Measurements from ENCODE around the gene PKD2L1.

Gene PKD2L1

GRCh38 chr10:100333661-100334440, 3.8 kb upstream of the PKD2L1 start:
- Mint-ChIP-seq H3K4me3 (no peak overlapping the region), H3K27ac (no peak overlapping the region), H3K9me3 (no peaks in the 10 kb centered on the region), H3K27me3 (peaks cover 30% of the 10 kb centered on the region), H3K36me3 (ENCODE audit: low read depth) (no peaks in the 10 kb centered on the region), H3K4me1 (ENCODE audit: low read depth) (peaks cover 14% of the 10 kb centered on the region)
- intact Hi-C loops (cut with micrococcal nuclease): no loop called here

- no peaks in the 10 kb centered on the region for H3K9me3 Mint-ChIP-seq
- peaks cover 6% of the 10 kb centered on the region for H3K4me1 Mint-ChIP-seq (ENCODE audit: low read depth)
- no peak overlapping the region for H3K27ac Mint-ChIP-seq
- H3K27me3 Mint-ChIP-seq: peaks cover 30% of the 10 kb centered on the region
- intact Hi-C loops (cut with micrococcal nuclease): no loop called here
- no peak overlapping the region for H3K4me3 Mint-ChIP-seq
- no peaks in the 10 kb centered on the region for H3K36me3 Mint-ChIP-seq (ENCODE audit: low read depth)
Observed at GRCh38 chr10:100333106-100333505, 3.1 kb upstream of the PKD2L1 start.

GRCh38 chr10:100328198-100328597, 1.8 kb downstream of the PKD2L1 start:
- intact Hi-C loops (cut with micrococcal nuclease): no loop called here
- H3K27ac Mint-ChIP-seq: no peak overlapping the region
- H3K4me1 Mint-ChIP-seq (ENCODE audit: low read depth): peaks cover 21% of the 10 kb centered on the region
- H3K27me3 Mint-ChIP-seq: peaks cover 16% of the 10 kb centered on the region
- no peaks in the 10 kb centered on the region for H3K9me3 Mint-ChIP-seq
- H3K4me3 Mint-ChIP-seq: no peak overlapping the region
- H3K36me3 Mint-ChIP-seq (ENCODE audit: low read depth): no peaks in the 10 kb centered on the region

- Mint-ChIP-seq H3K36me3 (ENCODE audit: low read depth) (no peaks in the 10 kb centered on the region), H3K27ac (no peak overlapping the region), H3K27me3 (peaks cover 11% of the 10 kb centered on the region)
Observed at GRCh38 chr10:100327718-100328009, 2.4 kb downstream of the PKD2L1 start.

GRCh38 chr10:100327007-100327717, 2.9 kb downstream of the PKD2L1 start:
- Mint-ChIP-seq H3K4me1 (ENCODE audit: low read depth) (peaks cover 15% of the 10 kb centered on the region), H3K27ac (no peak overlapping the region), H3K36me3 (ENCODE audit: low read depth) (no peaks in the 10 kb centered on the region), H3K9me3 (no peaks in the 10 kb centered on the region), H3K4me3 (no peak overlapping the region), H3K27me3 (peaks cover 11% of the 10 kb centered on the region)
- intact Hi-C loops (cut with micrococcal nuclease): no loop called here

More at GRCh38 chr10:100327718-100328009, 2.4 kb downstream of the PKD2L1 start:
- H3K4me3 Mint-ChIP-seq: no peak overlapping the region
- peaks cover 15% of the 10 kb centered on the region for H3K4me1 Mint-ChIP-seq (ENCODE audit: low read depth)
- no peaks in the 10 kb centered on the region for H3K9me3 Mint-ChIP-seq
- intact Hi-C loops (cut with micrococcal nuclease): no loop called here

GRCh38 chr10:100325158-100325557, 4.9 kb downstream of the PKD2L1 start:
- Mint-ChIP-seq H3K27ac (no peak overlapping the region), H3K27me3 (peaks cover 8% of the 10 kb centered on the region), H3K4me1 (ENCODE audit: low read depth) (peaks cover 15% of the 10 kb centered on the region), H3K4me3 (no peak overlapping the region), H3K36me3 (ENCODE audit: low read depth) (no peaks in the 10 kb centered on the region), H3K9me3 (no peaks in the 10 kb centered on the region)
- intact Hi-C loops (cut with micrococcal nuclease): no loop called here

- no peaks in the 10 kb centered on the region for H3K9me3 Mint-ChIP-seq
- no peak overlapping the region for H3K27ac Mint-ChIP-seq
- H3K36me3 Mint-ChIP-seq (ENCODE audit: low read depth): no peaks in the 10 kb centered on the region
- intact Hi-C loops (cut with micrococcal nuclease): no loop called here
- H3K27me3 Mint-ChIP-seq: peaks cover 30% of the 10 kb centered on the region
- H3K4me3 Mint-ChIP-seq: no peak overlapping the region
- H3K4me1 Mint-ChIP-seq (ENCODE audit: low read depth): no peaks in the 10 kb centered on the region
Observed at GRCh38 chr10:100319707-100320402, 10.2 kb downstream of the PKD2L1 start.

- H3K4me3 Mint-ChIP-seq: no peak overlapping the region
- H3K27me3 Mint-ChIP-seq: peaks cover 36% of the 10 kb centered on the region
- intact Hi-C loops (cut with micrococcal nuclease): no loop called here
- H3K4me1 Mint-ChIP-seq (ENCODE audit: low read depth): peaks cover 6% of the 10 kb centered on the region
- H3K36me3 Mint-ChIP-seq (ENCODE audit: low read depth): no peaks in the 10 kb centered on the region
- H3K9me3 Mint-ChIP-seq: no peaks in the 10 kb centered on the region
- H3K27ac Mint-ChIP-seq: no peak overlapping the region
Observed at GRCh38 chr10:100318207-100318606, 11.8 kb downstream of the PKD2L1 start.

GRCh38 chr10:100315615-100316014, 14.4 kb downstream of the PKD2L1 start:
- Mint-ChIP-seq H3K4me1 (ENCODE audit: low read depth) (peaks cover 6% of the 10 kb centered on the region), H3K4me3 (no peak overlapping the region), H3K27ac (no peak overlapping the region), H3K27me3 (peaks cover 49% of the 10 kb centered on the region), H3K36me3 (ENCODE audit: low read depth) (no peaks in the 10 kb centered on the region), H3K9me3 (no peaks in the 10 kb centered on the region)
- intact Hi-C loops (cut with micrococcal nuclease): no loop called here

GRCh38 chr10:100311298-100311697, 18.7 kb downstream of the PKD2L1 start:
- H3K9me3 Mint-ChIP-seq: no peaks in the 10 kb centered on the region
- no peak overlapping the region for H3K27ac Mint-ChIP-seq
- no peaks in the 10 kb centered on the region for H3K36me3 Mint-ChIP-seq (ENCODE audit: low read depth)
- peaks cover 46% of the 10 kb centered on the region for H3K27me3 Mint-ChIP-seq
- intact Hi-C loops (cut with micrococcal nuclease): no loop called here
- H3K4me3 Mint-ChIP-seq: no peak overlapping the region
- H3K4me1 Mint-ChIP-seq (ENCODE audit: low read depth): peaks cover 6% of the 10 kb centered on the region

- Mint-ChIP-seq H3K27ac (no peak overlapping the region), H3K36me3 (ENCODE audit: low read depth) (no peaks in the 10 kb centered on the region), H3K9me3 (no peaks in the 10 kb centered on the region), H3K4me1 (ENCODE audit: low read depth) (no peaks in the 10 kb centered on the region), H3K27me3 (peaks cover 55% of the 10 kb centered on the region), H3K4me3 (no peak overlapping the region)
- intact Hi-C loops (cut with micrococcal nuclease): no loop called here
Observed at GRCh38 chr10:100307684-100308083, 22.3 kb downstream of the PKD2L1 start.

- Mint-ChIP-seq H3K9me3 (no peaks in the 10 kb centered on the region), H3K27me3 (peaks cover 51% of the 10 kb centered on the region), H3K36me3 (ENCODE audit: low read depth) (no peaks in the 10 kb centered on the region), H3K27ac (no peak overlapping the region), H3K4me1 (ENCODE audit: low read depth) (no peaks in the 10 kb centered on the region), H3K4me3 (no peak overlapping the region)
- intact Hi-C loops (cut with micrococcal nuclease): no loop called here
Observed at GRCh38 chr10:100306861-100307260, 23.2 kb downstream of the PKD2L1 start.

GRCh38 chr10:100304414-100304813, 25.6 kb downstream of the PKD2L1 start:
- H3K4me3 Mint-ChIP-seq: no peak overlapping the region
- no peaks in the 10 kb centered on the region for H3K4me1 Mint-ChIP-seq (ENCODE audit: low read depth)
- no peaks in the 10 kb centered on the region for H3K36me3 Mint-ChIP-seq (ENCODE audit: low read depth)
- no peak overlapping the region for H3K27ac Mint-ChIP-seq
- intact Hi-C loops (cut with micrococcal nuclease): loop anchor here (1.0 kb wide), 1 partner anchor 128 kb away; no protein-coding TSS in a partner anchor
- peaks cover 48% of the 10 kb centered on the region for H3K27me3 Mint-ChIP-seq
- no peaks in the 10 kb centered on the region for H3K9me3 Mint-ChIP-seq

- Mint-ChIP-seq H3K27me3 (peaks cover 49% of the 10 kb centered on the region), H3K4me3 (no peak overlapping the region), H3K27ac (no peak overlapping the region), H3K9me3 (no peaks in the 10 kb centered on the region), H3K4me1 (ENCODE audit: low read depth) (no peaks in the 10 kb centered on the region), H3K36me3 (ENCODE audit: low read depth) (no peaks in the 10 kb centered on the region)
- intact Hi-C loops (cut with micrococcal nuclease): loop anchor here (1.0 kb wide), 1 partner anchor 128 kb away; no protein-coding TSS in a partner anchor
Observed at GRCh38 chr10:100303724-100304319, 26.2 kb downstream of the PKD2L1 start.
